22Rv1 (cell line): ENCODE measurements around the gene NNMT.

Experiments used
- CTCF ChIP-seq: fragments of 450-650 bp; IDR thresholded peaks from 2 replicates; pipeline ENCODE4 v1.5.1; 2017; ENCODE audit warnings: mild to moderate bottlenecking
- ZFX ChIP-seq: fragments of 450-650 bp; IDR thresholded peaks from 2 replicates; pipeline ENCODE4 v1.6.1; 2017; ENCODE audit warnings: antibody characterized with exemption, borderline replicate concordance

GRCh38 chr11:114318361-114318760 is 22.2 kb downstream of the NNMT start:
- TF ChIP-seq CTCF = no peak
- no peak for TF ChIP-seq ZFX
